Stimulated activated CD8-positive, alpha-beta memory T cell treated with anti-CD3 and anti-CD28 coated beads, Interleukin-12 subunit alpha, Interleukin-12 subunit beta, amount 100 ng/mL, for 24 hours (primary cell): ENCODE data around the gene KIF26A.

Experiments used
- DNase-seq: peaks from one replicate; pipeline ENCODE4 v3.0.0-alpha.2; 2020; ENCODE audit errors: extremely low read depth

The KIF26A gene

GRCh38 chr14:104101086-104101621 is 37.2 kb upstream of the KIF26A start:
- DNase-seq: no peak

DNA sequence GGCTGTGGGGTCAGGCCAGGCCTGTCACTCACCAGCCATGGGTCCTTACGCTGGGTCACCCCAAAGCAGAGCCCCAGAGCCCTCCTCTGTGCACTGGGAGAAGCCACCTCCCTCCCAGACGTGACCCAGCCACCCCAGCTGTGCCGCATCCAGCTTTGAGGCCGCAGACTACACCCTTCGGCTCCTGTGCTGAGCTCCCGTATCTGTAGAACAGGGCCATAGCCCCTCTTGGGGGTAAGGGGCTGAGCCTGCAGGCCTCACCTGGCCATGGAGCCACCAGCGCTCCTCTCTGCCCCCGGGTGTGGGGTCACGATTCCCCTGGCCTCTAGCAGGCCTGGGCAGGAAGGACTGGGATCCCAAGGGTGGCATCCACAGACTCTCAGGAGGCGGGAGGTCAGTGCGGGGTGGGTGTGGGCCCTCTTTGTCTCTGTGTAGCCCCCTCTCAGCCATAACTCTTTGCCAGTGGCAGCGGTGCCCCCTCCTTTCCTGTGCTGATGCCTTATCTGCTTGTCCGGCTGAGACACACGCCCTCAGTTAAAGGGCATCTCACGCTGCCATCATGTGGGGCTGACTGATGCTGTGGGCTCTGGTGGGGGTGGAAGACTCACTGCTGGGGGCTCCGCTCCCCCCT is 36.6 kb upstream of the KIF26A start:
- DNase-seq: no peak

GRCh38 chr14:104102282-104102914 is 36.0 kb upstream of the KIF26A start:
- DNase-seq: no peak

DNA sequence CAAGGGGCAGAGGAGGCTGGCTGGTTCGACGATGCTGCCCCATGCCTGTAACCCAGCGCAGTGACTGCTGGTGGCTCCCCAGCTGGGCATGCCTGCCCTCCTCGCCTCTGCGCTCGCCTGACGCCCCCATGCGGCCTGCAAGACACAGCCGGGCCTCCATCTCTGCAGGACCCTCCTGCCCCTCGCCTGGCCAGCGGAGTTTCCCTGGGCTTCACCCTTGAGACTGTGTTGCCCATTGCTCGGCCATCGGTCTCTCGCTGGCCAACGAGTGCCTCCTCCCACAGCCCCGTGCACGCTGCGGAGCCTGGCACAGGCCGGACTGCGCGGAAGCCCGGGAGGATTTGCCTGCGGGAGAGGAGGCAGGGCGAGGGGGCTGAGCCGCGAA is 35.3 kb upstream of the KIF26A start:
- no peak for DNase-seq

GRCh38 chr14:104103446-104104075 is 34.8 kb upstream of the KIF26A start:
- no peak for DNase-seq

DNA sequence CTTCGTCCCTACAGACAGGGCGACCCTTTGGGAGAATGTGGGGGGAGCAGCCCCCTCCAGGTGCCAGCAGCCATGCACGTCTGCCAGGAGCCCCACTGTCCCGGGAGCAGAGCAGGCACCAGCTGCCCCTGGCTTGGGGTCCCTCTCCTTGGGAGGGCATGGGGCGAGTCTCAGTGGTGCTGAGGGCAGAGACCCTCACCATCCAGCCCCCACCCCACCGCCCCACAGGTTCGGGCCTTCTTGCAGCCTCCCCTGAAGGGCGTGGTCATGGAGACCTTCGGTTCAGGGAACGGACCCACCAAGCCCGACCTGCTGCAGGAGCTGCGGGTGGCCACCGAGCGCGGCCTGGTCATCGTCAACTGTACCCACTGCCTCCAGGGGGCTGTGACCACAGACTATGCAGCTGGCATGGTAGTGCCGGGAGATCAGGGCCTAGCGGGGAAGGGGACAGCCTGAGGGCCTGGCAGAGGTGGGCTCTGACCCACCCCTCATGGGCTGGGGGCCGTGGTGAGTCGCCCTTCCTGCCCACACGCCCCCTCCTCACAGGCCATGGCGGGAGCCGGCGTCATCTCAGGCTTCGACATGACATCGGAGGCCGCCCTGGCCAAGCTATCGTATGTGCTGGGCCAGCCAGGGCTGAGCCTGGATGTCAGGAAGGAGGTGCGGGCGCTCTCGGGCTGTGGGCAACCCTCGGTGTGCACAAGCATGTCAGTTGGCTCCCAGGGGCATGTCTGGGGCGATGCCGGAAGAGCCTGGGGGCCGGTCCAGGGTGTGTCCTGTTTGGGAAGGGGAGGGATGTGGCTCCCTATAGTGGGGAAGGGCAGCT is 34.1 kb upstream of the KIF26A start:
- no peak for DNase-seq

DNA sequence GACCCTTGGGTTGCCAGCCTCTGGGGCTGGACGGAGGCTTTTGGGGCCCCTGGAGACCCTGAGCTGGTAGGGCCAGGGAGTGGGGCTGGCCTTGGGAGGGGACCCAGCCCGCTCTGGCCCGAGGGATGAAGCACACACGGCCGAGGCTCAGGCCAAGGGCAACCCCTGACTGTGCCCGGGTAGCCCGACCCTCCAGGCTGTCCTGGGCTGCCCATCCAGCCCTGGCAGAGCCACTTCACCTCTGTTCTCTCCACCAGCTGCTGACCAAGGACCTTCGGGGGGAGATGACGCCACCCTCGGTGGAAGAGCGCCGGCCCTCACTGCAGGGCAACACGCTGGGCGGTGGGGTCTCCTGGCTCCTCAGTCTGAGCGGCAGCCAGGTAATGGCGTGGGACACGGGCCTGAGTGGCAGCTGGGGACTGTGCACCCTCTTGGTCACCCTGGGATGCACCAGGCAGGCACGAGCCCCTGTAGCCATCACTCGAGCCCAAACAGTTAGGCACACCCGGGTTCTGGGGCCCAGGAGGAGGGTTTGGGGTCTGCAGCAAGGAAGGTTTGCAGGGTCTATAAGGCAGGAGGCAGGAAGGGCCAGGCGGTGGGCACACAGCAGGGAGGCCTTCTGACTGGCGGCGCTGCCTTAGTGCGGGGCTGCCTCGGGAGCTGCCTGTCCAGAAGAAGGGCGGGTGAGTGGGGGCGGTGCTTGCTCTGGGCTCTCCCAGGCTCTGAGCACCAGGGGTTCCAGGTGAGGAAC is 33.1 kb upstream of the KIF26A start:
- no peak for DNase-seq

- no peak for DNase-seq
These were observed 32.4 kb upstream of the KIF26A start for GRCh38 chr14:104105822-104106470.

GRCh38 chr14:104106471-104106991 is 31.9 kb upstream of the KIF26A start:
- DNase-seq: no peak

DNA sequence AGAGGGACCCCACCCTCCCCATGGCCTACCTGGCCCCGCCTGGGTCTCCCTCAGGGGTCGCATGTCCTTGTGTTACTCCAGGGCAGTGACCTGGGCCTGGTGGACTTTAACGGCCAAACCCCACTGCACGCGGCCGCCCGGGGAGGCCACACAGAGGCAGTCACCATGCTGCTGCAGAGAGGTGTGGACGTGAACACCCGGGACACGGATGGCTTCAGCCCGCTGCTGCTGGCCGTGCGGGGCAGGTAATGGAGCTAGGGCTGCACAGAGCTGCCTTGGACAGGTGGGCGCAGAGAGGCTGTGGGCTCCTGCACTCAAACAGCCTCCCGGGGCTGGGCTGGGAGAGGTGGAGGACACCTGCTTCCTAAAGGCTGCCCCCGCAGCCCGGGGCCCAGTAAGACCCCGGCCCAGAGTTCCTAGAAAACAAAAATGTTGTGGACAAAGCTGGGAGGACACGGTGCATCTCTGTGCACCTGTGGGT is 31.2 kb upstream of the KIF26A start:
- DNase-seq: no peak

- no peak for DNase-seq
These were observed 30.5 kb upstream of the KIF26A start for GRCh38 chr14:104107611-104108569.

DNA sequence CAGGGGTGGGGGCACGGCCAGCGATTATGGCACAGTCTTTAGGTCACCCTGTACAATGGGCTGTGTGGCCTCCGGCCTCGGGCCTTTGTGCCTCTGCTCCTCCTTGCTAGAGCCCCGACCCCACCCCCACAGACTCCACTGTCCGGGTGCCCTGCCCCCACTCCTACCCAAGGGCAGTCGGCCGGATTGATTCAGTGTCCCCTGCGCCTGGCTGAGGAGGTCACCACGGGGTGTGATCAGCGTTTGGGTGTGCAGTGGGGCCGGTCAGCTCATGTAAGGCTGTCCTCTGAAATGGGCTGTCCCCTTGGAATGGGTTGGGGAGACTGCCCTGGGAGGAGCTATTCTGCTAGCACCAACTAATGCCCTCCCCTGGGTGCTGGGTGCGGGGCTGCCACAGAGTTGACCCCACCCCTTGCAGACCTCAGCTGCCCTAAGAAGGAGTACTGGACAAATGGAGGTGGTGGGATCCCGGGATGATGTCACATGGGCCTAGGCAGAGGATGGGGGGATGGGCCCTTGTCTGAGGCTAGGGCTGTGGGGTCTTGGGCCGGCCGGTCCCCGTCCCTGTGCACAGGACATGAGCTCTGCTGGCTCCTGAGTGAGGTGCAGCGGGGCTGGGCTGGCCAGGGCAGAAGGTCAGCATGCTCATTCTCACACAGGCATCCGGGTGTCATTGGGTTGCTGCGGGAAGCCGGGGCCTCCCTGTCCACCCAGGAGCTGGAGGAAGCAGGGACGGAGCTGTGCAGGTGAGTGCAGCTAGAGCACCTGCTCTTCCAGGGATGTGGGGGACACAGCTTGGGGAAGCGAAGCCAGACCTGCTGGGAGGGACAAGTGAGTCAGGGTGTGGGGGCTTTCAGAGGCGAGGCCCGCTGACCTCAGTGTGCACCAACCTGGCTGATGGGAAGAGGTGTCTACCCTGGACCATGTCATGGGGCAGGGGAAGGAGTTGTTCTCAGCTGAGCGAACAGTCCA is 29.5 kb upstream of the KIF26A start:
- no peak for DNase-seq

- DNase-seq: no peak
These were observed 28.5 kb upstream of the KIF26A start for GRCh38 chr14:104109731-104110361.

DNA sequence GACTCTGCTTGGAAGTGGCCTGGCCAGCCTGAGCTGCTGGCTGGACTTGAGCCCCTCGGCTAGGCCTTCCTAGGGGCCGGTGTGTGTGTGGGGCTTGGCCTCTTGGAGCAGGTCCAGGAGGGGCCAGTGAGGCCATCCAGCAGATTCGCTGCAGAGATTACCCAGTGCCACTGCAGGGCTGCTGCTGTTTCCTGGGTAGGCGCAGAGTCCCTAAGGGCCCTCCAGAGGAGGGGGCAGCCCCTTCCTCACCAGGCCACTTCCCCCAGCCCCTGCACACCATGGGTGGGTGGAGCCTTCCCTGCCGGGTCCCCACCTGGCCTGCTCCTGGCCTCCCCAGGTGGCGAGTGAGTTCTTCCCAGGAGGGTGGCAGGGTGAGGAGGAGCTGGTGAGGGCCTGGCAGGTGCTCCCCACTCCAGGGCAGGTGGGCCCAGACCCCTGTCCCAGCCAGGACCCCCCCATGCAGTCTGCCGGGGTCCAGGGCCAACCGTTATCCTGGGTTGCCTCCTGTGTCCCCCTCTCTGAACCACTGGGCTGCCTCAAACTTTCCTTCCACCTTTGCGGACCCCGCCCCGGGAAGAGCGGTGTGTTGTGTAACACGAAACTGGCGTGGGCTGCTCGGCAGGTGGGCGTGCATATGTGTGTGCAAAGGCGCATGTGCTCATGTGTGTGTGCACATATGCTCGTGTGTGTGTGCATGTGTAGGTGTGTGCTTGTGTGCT is 27.7 kb upstream of the KIF26A start:
- no peak for DNase-seq

DNA sequence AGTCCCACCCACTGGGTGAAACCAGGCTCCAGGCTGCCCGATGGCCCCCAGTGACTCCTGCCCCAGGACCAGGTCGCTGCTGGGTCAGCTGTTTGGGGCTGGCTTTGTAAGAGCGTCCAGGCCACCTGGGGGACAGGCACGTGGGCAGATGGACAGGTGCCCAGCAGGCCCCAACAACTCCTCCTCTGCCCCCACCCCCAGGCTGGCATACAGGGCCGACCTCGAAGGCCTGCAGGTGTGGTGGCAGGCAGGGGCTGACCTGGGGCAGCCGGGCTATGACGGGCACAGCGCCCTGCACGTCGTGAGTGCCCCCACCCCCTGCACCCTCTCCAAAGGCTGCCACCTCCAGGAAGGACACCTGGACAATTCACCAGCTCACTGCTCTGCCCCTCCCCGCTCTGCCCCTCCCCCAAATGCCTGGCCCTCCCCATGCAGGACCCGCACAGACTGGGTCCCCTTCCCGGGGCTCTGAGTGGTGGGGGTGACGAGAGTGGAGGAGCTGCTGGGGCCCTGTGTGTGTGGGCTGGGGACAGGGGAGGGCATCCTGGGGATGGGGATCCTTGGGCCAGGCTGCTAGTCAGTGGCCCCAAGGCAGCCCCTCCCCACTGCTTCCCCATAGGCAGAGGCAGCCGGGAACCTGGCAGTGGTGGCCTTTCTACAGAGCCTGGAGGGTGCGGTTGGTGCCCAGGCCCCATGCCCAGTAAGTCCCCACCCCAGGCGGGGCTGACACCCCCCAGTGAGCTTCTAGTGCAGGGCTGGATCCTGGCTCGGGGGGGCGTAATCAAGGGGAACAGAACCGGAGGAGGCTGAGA is 26.9 kb upstream of the KIF26A start:
- no peak for DNase-seq

- DNase-seq: no peak
These were observed 26.3 kb upstream of the KIF26A start for GRCh38 chr14:104112113-104112505.
